Adrenal gland (tissue), 12 donors: ENCODE measurements around the gene THAP4. TPM values are rescaled to one million over a fixed set of nuclear protein-coding genes. Genes with fewer than 3 reads are reported as not detected.
"Not testable (repeated sequence)": the region's sequence is repeated elsewhere in the genome, so short reads cannot be mapped to it uniquely, and the experiment has no call there.

Experiments used
- DNase-seq, 7 donors: peaks; one replicate each; pipeline ENCODE4 v3.0.0-alpha.2; 2019 to 2020
- H3K27ac ChIP-seq, 5 donors: fragments of 200-600 bp; sonication (generic) in 4 of 5; 1 replicate in 3 of 5; 2 replicates in 2 of 5; pipeline versions ENCODE4 v1.5.1 to v1.8.0; 2016 to 2020; ENCODE audit warnings: mild to moderate bottlenecking in 1 of 5
- H3K27me3 ChIP-seq: fragments of 200-600 bp; 2 replicates; pipeline ENCODE4 v1.8.0; 2021
- H3K36me3 ChIP-seq, 2 donors: fragments of 200-600 bp; replicated peaks in 1 of 2; 1 replicate in 1 of 2; 2 replicates in 1 of 2; pipeline versions ENCODE4 v1.5.1 to v1.8.0; 2018 to 2022
- H3K4me1 ChIP-seq, 2 donors: fragments of 200-600 bp; replicated peaks in 1 of 2; 1 replicate in 1 of 2; 2 replicates in 1 of 2; pipeline versions ENCODE4 v1.5.1 to v1.8.0; 2018 to 2021
- H3K4me3 ChIP-seq, 4 donors: fragments of 200-600 bp; sonication (generic) in 3 of 4; one replicate each; pipeline ENCODE4 v1.5.1; 2016 to 2018
- H3K9me3 ChIP-seq, 3 donors: fragments of 200-600 bp; sonication (generic) in 1 of 3; replicated peaks in 1 of 3; 1 replicate in 2 of 3; 2 replicates in 1 of 3; pipeline versions ENCODE4 v1.5.1 to v1.8.0; 2016 to 2021
- CTCF ChIP-seq, 6 experiments: fragments of 450-650 bp in 4 of 6; fragments of 200-600 bp in 2 of 6; sonication (generic) in 1 of 6; IDR thresholded peaks; 1 replicate in 5 of 6; 2 replicates in 1 of 6; pipeline versions ENCODE4 v1.5.1 to v1.8.0; 2016 to 2021; ENCODE audit warnings: antibody characterized with exemption in 6 of 6, mild to moderate bottlenecking in 2 of 6, moderate library complexity in 1 of 6
- POLR2A ChIP-seq, 2 donors: fragments of 450-650 bp; IDR thresholded peaks; one replicate each; pipeline ENCODE4 v1.6.1; 2017; ENCODE audit warnings: antibody characterized with exemption in 2 of 2, mild to moderate bottlenecking in 2 of 2, moderate library complexity in 1 of 2
- WGBS, 4 donors: extraction: QIAGEN DNeasy Blood & Tissue Kit in 2 of 4; methylation state at CpG; one replicate each; pipeline versions ENCODE4 v1.1.5 to v1.1.7; 2013 to 2017; 5-methylcytosine and 5-hydroxymethylcytosine counted together
- intact Hi-C, 2 donors: fragments of 100-400 bp; cut with DNase I; formaldehyde crosslinking; loops; one replicate each; pipeline versions ENCODE4 v1.14.1 to v1.15.0; 2022 to 2023
- polyA plus RNA-seq, 3 donors: library from polyadenylated mRNA; stranded (reverse); fragments of 200-250 nt in 2 of 3; fragments of 350-450 nt in 1 of 3; fragmentation: Illumina TruSeq in 1 of 3; extraction: RNeasy Lipid Tissue Mini Kit (QIAGEN cat#74804) in 1 of 3; gene quantifications; one replicate each; pipeline ENCODE4 v1.2.3, GENCODE V29; 2013 to 2014
- total RNA-seq, 9 donors: library from RNA; depleted of rRNA in 4 of 9; stranded (reverse); fragments of >200 nt in 4 of 9; fragments of 120-200 nt in 1 of 9; fragmentation: NEBNext Ultra II Directional in 1 of 9; extraction: Animal tissue kit (Norgen Biotek cat#: 25700) in 1 of 9; gene quantifications; one replicate each; pipeline versions ENCODE4 v1.1.0 to v1.2.4, GENCODE V29; 2013 to 2023
- donor health status: healthy with polysubstance abuse.
- donor health status: Bipolar disorder and iron deficiency.
- donor health status: DM: yes; HTN: yes; CAD: no.
- donor health status: DM: no; HTN: no; CAD: no.
- donor health status: DM: no; HTN: no; CAD: no.
- donor health status: DM: yes; HTN: yes; CAD: no.

THAP4 gene
- total and polyA plus RNA-seq, 12 donors: 23.9 to 62.9 (median 41.1) TPM

- H3K4me1 ChIP-seq: no peaks in the 10 kb centered on the region
- WGBS, 4 donors: 93 to 94% (median 94%) methylated on average over 16 of the region's 16 CpGs
- no peak for DNase-seq
- H3K4me3 ChIP-seq: no peak overlapping the region
- peaks cover 0 to 16% of the 10 kb centered on the region in 2 donors for H3K36me3 ChIP-seq
- no peak overlapping the region for H3K27ac ChIP-seq
- no peaks in the 10 kb centered on the region for H3K9me3 ChIP-seq
- intact Hi-C loops: no loop called here
- TF ChIP-seq CTCF (IDR thresholded peaks at IDR 0.05) (no peak), POLR2A (IDR thresholded peaks at IDR 0.05) (no peak)
- H3K27me3 ChIP-seq: no peaks in the 10 kb centered on the region
Measured at GRCh38 chr2:241593271-241593670, 43.7 kb downstream of the THAP4 start.

GRCh38 chr2:241592126-241592845 lies 44.7 kb downstream of the THAP4 start:
- Histone ChIP-seq H3K27ac (no peak overlapping the region), H3K27me3 (no peaks in the 10 kb centered on the region), H3K4me3 (no peak overlapping the region), H3K9me3 (peaks cover 0 to 2% (median 0%) of the 10 kb centered on the region in 3 donors), H3K4me1 (no peaks in the 10 kb centered on the region), H3K36me3 (peaks cover 0 to 16% of the 10 kb centered on the region in 2 donors)
- TF ChIP-seq CTCF (IDR thresholded peaks at IDR 0.05) (no peak), POLR2A (IDR thresholded peaks at IDR 0.05) (no peak)
- no peak for DNase-seq
- intact Hi-C loops: no loop called here
- 91 to 94% (median 93%) methylated on average over 11 to 18 of the region's 18 CpGs for WGBS, 4 donors

GRCh38 chr2:241590496-241591455 lies 46.2 kb downstream of the THAP4 start:
- H3K27ac ChIP-seq, H3K27me3 ChIP-seq, intact Hi-C loops, H3K4me3 ChIP-seq, H3K4me1 ChIP-seq, DNase-seq: not testable (repeated sequence)
- 87 to 90% (median 88%) methylated on average over 25 to 33 of the region's 33 CpGs for WGBS, 4 donors
- H3K9me3 ChIP-seq: peaks cover 0 to 14% (median 5%) of the 10 kb centered on the region in 3 donors
- peaks cover 0 to 16% of the 10 kb centered on the region in 2 donors for H3K36me3 ChIP-seq

- WGBS, 4 donors: 67 to 92% (median 83%) methylated on average over 14 to 17 of the region's 17 CpGs
- H3K4me3 ChIP-seq, H3K27me3 ChIP-seq, intact Hi-C loops, H3K36me3 ChIP-seq, H3K27ac ChIP-seq, H3K4me1 ChIP-seq, DNase-seq: not testable (repeated sequence)
- peaks cover 0 to 17% (median 5%) of the 10 kb centered on the region in 3 donors for H3K9me3 ChIP-seq
Measured at GRCh38 chr2:241589863-241590262, 47.1 kb downstream of the THAP4 start.

- Histone ChIP-seq H3K9me3 (peaks cover 0 to 17% (median 5%) of the 10 kb centered on the region in 3 donors), H3K27me3 (no peaks in the 10 kb centered on the region), H3K4me1 (no peaks in the 10 kb centered on the region), H3K36me3 (peaks cover 0 to 19% of the 10 kb centered on the region in 2 donors), H3K4me3 (no peak overlapping the region), H3K27ac (no peak overlapping the region)
- no peak for DNase-seq
- TF ChIP-seq CTCF (IDR thresholded peaks at IDR 0.05): no peak
- TF ChIP-seq POLR2A (IDR thresholded peaks at IDR 0.05): no peak
- intact Hi-C loops: no loop called here
- WGBS, 4 donors: 96 to 100% (median 98%) methylated on average over 2 of the region's 2 CpGs
Measured at GRCh38 chr2:241586564-241587264, 50.2 kb downstream of the THAP4 start.
